Measurements from ENCODE around the gene LHX5.
"Not testable (repeated sequence)": the region's sequence is repeated elsewhere in the genome, so short reads cannot be mapped to it uniquely, and the experiment has no call there.

The LHX5 gene

GRCh38 chr12:113471619-113472171 lies at the start of gene LHX5:
Gene LHX5, minus strand, starts transcription at chr12:113471871. Its CDS starts 373 bp downstream, at chr12:113471498.
- peak in 1 of 10 donors; percentile 3 for DNase-seq
- intact Hi-C loops (cut with DNase I) = no loop called here

- no peak for DNase-seq
- intact Hi-C loops (cut with DNase I) = no loop called here
Observed at GRCh38 chr12:113519464-113520307, 48.0 kb upstream of the LHX5 start.

GRCh38 chr12:113515082-113515856 lies 43.6 kb upstream of the LHX5 start:
- intact Hi-C loops (cut with DNase I) = no loop called here

GRCh38 chr12:113514602-113515001 lies 42.9 kb upstream of the LHX5 start:
- peak in 1 of 10 donors; percentile 32 for DNase-seq
- intact Hi-C loops (cut with DNase I) = no loop called here

More at GRCh38 chr12:113515082-113515856, 43.6 kb upstream of the LHX5 start:
- peak in 1 of 10 donors; percentile 35 for DNase-seq

- intact Hi-C loops (cut with DNase I) = no loop called here
- peak in 1 of 10 donors; percentile 7 for DNase-seq
Observed at GRCh38 chr12:113512568-113512967, 40.9 kb upstream of the LHX5 start.

- intact Hi-C loops (cut with DNase I) = no loop called here
- no peak for DNase-seq
Observed at GRCh38 chr12:113506867-113507266, 35.2 kb upstream of the LHX5 start.

GRCh38 chr12:113505941-113506340 lies 34.3 kb upstream of the LHX5 start:
- no peak for DNase-seq
- intact Hi-C loops (cut with DNase I) = no loop called here

- no peak for DNase-seq
- intact Hi-C loops (cut with DNase I) = no loop called here
Observed at GRCh38 chr12:113504917-113505316, 33.2 kb upstream of the LHX5 start.

GRCh38 chr12:113500782-113501311 lies 29.2 kb upstream of the LHX5 start:
- intact Hi-C loops (cut with DNase I) = no loop called here
- DNase-seq = no peak

GRCh38 chr12:113500306-113500675 lies 28.6 kb upstream of the LHX5 start:
- intact Hi-C loops (cut with DNase I) = no loop called here
- no peak for DNase-seq

GRCh38 chr12:113498490-113498889 lies 26.8 kb upstream of the LHX5 start:
- intact Hi-C loops (cut with DNase I) = no loop called here

GRCh38 chr12:113497693-113498092 lies 26.0 kb upstream of the LHX5 start:
- DNase-seq = no peak
- intact Hi-C loops (cut with DNase I) = no loop called here

More at GRCh38 chr12:113498490-113498889, 26.8 kb upstream of the LHX5 start:
- no peak for DNase-seq

- intact Hi-C loops (cut with DNase I); DNase-seq: not testable (repeated sequence)
Observed at GRCh38 chr12:113495941-113496340, 24.3 kb upstream of the LHX5 start.

GRCh38 chr12:113488322-113488721 lies 16.7 kb upstream of the LHX5 start:
- intact Hi-C loops (cut with DNase I) = no loop called here
- DNase-seq = no peak

GRCh38 chr12:113486722-113487121 lies 15.1 kb upstream of the LHX5 start:
- no peak for DNase-seq
- intact Hi-C loops (cut with DNase I) = no loop called here

- intact Hi-C loops (cut with DNase I) = no loop called here
- DNase-seq = peak in 1 of 10 donors; percentile 52
Observed at GRCh38 chr12:113485330-113485729, 13.7 kb upstream of the LHX5 start.

- intact Hi-C loops (cut with DNase I) = no loop called here
- no peak for DNase-seq
Observed at GRCh38 chr12:113482334-113482733, 10.7 kb upstream of the LHX5 start.

- no peak for DNase-seq
- intact Hi-C loops (cut with DNase I) = no loop called here
Observed at GRCh38 chr12:113480336-113480971, 8.8 kb upstream of the LHX5 start.

GRCh38 chr12:113479590-113480335 lies 8.1 kb upstream of the LHX5 start:
- intact Hi-C loops (cut with DNase I) = no loop called here
- peak in 1 of 10 donors; percentile 40 for DNase-seq

GRCh38 chr12:113479216-113479589 lies 7.5 kb upstream of the LHX5 start:
- intact Hi-C loops (cut with DNase I) = no loop called here
- DNase-seq = no peak
